Heart left ventricle (tissue), 13 donors: ENCODE data around the gene VPREB3.

ENCODE experiments used
- CTCF ChIP-seq, 12 donors: fragments of 200-600 bp; sonication (generic) in 4 of 12; IDR thresholded peaks; one replicate each; pipeline versions ENCODE4 v1.5.0 to v1.8.0; 2018 to 2022; ENCODE audit warnings: antibody characterized with exemption in 12 of 12, mild to moderate bottlenecking in 5 of 12
- POLR2A ChIP-seq, 2 donors: fragments of 450-650 bp; IDR thresholded peaks; one replicate each; pipeline ENCODE4 v1.6.1; 2017; ENCODE audit warnings: antibody characterized with exemption in 2 of 2, mild to moderate bottlenecking in 2 of 2, moderate library complexity in 2 of 2
- donor health status: ischemic (EF 13 %, LVEDD 7.1; RV severe dilation, severe dysfunction).
- donor health status: DM: no; HTN: yes; CAD: no.
- donor health status: DM: no; HTN: no; CAD: no.
- donor health status: ischemic (EF 25% LVEDD 6.9; RV normal size, moderate dysfunction).
- donor health status: ischemic (EF 25% LVEDD 5.7; RV mildly dilated, moderate dysfunction).
- donor health status: ischemic (EF 35%, LVEDD 5.7; RV mildly dilated, moderate dysfunction).
- donor health status: nonischemic (EF 11% LVEDD 7.7; RV severe dilation, severe dysfunction).
- donor health status: DM: yes; HTN: yes; CAD: no.
- donor health status: PGD.
- donor health status: ischemic (EF 29% LVEDD 5.4; RV normal size, mild dysfunction).
- donor health status: nonischemic (EF 23%, LVEDD 6.1; RV moderate dilation, normal function).

- TF ChIP-seq CTCF (IDR thresholded peaks at IDR 0.05) (no peak), POLR2A (IDR thresholded peaks at IDR 0.05) (no peak)
Observed at GRCh38 chr22:23780146-23780748, 26.0 kb upstream of the VPREB3 start.
